Peyer's patch (tissue), 4 donors: Measurements from ENCODE around the gene CCDC120. TPM values are rescaled to one million over a fixed set of nuclear protein-coding genes. Genes with fewer than 3 reads are reported as not detected.

Experiments
- DNase-seq, 3 donors: peaks; one replicate each; pipeline ENCODE4 v3.0.0-alpha.2; 2017 to 2019
- H3K27ac ChIP-seq, 4 donors: fragments of 200-600 bp; sonication (generic); one replicate each; pipeline ENCODE4 v1.5.1; 2016 to 2019
- H3K27me3 ChIP-seq, 2 donors: fragments of 200-600 bp; sonication (generic); one replicate each; pipeline ENCODE4 v1.5.1; 2019
- H3K36me3 ChIP-seq, 3 donors: fragments of 200-600 bp; sonication (generic); one replicate each; pipeline ENCODE4 v1.5.1; 2016 to 2019
- H3K4me1 ChIP-seq, 4 donors: fragments of 200-600 bp; sonication (generic); one replicate each; pipeline ENCODE4 v1.5.1; 2016 to 2019
- H3K4me3 ChIP-seq, 4 donors: fragments of 200-600 bp; sonication (generic); 1 replicate in 3 of 4; 2 replicates in 1 of 4; pipeline ENCODE4 v1.5.1; 2016 to 2019; ENCODE audit warnings: mild to moderate bottlenecking in 1 of 4
- H3K9me3 ChIP-seq, 4 donors: fragments of 200-600 bp; sonication (generic); one replicate each; pipeline ENCODE4 v1.5.1; 2016 to 2019; ENCODE audit warnings: mild to moderate bottlenecking in 1 of 4
- POLR2A ChIP-seq, 2 donors: fragments of 450-650 bp; IDR thresholded peaks; one replicate each; pipeline ENCODE4 v1.5.1; 2017; ENCODE audit warnings: antibody characterized with exemption in 2 of 2, mild to moderate bottlenecking in 2 of 2, moderate library complexity in 2 of 2
- total RNA-seq, 4 donors: library from RNA; depleted of rRNA; stranded (reverse); fragments of >200 nt; gene quantifications; one replicate each; pipeline ENCODE4 v1.1.0, GENCODE V29; 2016
- TF ChIP-seq, protein P1 (sequence below), 6 experiments: fragments of 450-650 bp in 4 of 6; fragments of 200-600 bp in 2 of 6; sonication (generic) in 1 of 6; IDR thresholded peaks; one replicate each; pipeline ENCODE4 v1.5.1; 2017 to 2019; ENCODE audit warnings: antibody characterized with exemption in 6 of 6, mild to moderate bottlenecking in 3 of 6, moderate library complexity in 1 of 6

Gene CCDC120
- total RNA-seq, 4 donors from 2014 or later: 13.8 to 39.1 (median 24.5) TPM; not detected in 1

DNA sequence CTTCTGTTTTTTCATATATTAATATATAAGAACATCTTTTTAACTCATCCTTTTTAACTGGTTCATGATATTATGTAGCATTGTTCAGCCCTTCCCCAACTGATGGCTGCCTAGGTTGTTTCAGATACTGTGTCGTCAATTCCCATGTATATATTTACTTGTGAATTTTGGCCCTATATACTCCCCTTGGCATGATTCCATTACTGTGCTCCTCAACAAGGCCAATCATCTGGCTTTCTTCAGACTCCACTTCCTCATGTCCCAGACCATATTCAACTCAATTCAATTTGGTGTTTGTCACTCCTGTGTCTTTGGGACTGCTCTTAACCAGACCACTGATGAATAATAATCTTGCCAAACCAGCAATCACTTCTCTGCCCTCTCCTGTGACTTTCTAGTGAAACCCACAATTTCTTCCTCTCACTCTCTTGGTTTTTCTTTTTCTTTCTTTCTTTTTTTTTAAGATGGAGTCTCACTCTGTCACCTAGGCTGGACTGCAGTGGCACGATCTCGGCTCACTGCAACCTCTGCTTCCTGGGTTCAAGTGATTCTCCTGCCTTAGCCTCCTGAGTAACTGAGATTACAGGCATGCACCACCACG, 23.6 kb downstream of the CCDC120 start:
- Histone ChIP-seq H3K9me3 (no peaks in the 10 kb centered on the region), H3K4me1 (no peaks in the 10 kb centered on the region), H3K36me3 (no peaks in the 10 kb centered on the region), H3K4me3 (no peak overlapping the region), H3K27me3 (no peaks in the 10 kb centered on the region), H3K27ac (no peak overlapping the region)
- DNase-seq: no peak
- TF ChIP-seq, protein P1, sequence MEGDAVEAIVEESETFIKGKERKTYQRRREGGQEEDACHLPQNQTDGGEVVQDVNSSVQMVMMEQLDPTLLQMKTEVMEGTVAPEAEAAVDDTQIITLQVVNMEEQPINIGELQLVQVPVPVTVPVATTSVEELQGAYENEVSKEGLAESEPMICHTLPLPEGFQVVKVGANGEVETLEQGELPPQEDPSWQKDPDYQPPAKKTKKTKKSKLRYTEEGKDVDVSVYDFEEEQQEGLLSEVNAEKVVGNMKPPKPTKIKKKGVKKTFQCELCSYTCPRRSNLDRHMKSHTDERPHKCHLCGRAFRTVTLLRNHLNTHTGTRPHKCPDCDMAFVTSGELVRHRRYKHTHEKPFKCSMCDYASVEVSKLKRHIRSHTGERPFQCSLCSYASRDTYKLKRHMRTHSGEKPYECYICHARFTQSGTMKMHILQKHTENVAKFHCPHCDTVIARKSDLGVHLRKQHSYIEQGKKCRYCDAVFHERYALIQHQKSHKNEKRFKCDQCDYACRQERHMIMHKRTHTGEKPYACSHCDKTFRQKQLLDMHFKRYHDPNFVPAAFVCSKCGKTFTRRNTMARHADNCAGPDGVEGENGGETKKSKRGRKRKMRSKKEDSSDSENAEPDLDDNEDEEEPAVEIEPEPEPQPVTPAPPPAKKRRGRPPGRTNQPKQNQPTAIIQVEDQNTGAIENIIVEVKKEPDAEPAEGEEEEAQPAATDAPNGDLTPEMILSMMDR (IDR thresholded peaks at IDR 0.05): no peak
- no peak for TF ChIP-seq POLR2A (IDR thresholded peaks at IDR 0.05)

DNA sequence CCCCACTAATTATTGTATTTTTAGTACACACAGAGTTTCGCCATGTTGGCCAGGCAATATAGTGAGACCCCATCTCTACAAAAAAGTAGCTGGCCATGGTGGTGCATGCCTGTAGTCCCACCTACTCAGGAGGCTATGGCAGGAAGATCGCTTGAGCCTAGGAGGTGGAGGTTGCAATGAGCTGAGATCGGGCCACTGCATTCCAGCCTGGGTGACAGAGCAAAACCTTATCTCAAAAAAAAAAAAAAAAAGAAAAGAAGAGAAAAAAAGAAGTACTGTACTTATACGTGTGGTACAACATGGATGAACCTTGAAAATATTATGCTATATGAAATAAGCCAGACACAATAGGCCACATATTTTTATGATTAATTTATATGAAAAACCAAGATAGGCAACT, 30.8 kb downstream of the CCDC120 start:
- no peak for TF ChIP-seq POLR2A (IDR thresholded peaks at IDR 0.05)
- TF ChIP-seq, protein P1 (IDR thresholded peaks at IDR 0.05): no peak
- Histone ChIP-seq H3K4me3 (no peak overlapping the region), H3K27me3 (no peaks in the 10 kb centered on the region), H3K4me1 (no peaks in the 10 kb centered on the region), H3K9me3 (no peaks in the 10 kb centered on the region), H3K36me3 (no peaks in the 10 kb centered on the region), H3K27ac (no peak overlapping the region)
- DNase-seq: no peak

DNA sequence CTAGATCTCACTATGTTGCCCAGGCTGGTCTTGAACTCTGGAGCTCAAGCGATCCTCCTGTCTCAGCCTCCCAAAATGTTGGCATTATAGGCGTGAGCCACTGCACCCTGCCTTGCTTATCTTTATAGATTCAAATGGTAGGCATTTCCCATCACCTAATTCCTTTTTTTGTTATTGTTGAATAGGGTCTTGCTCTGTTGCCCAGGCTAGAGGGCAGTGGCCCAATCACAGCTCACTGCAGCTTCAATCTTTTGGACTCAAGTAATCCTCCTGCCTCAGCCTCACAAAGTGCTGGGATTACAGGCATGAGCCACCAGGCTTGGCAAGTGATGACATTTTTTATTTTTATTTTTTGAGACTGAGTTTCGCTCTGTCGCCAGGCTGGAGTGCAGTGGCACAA, 37.6 kb downstream of the CCDC120 start:
- no peak for DNase-seq
- Histone ChIP-seq H3K4me1 (peaks cover 0 to under 1% (median 0%) of the 10 kb centered on the region in 4 donors), H3K27ac (no peak overlapping the region), H3K27me3 (no peaks in the 10 kb centered on the region), H3K4me3 (no peak overlapping the region), H3K9me3 (no peaks in the 10 kb centered on the region), H3K36me3 (no peaks in the 10 kb centered on the region)
- TF ChIP-seq POLR2A (IDR thresholded peaks at IDR 0.05): no peak
- TF ChIP-seq, protein P1 (IDR thresholded peaks at IDR 0.05): no peak

DNA sequence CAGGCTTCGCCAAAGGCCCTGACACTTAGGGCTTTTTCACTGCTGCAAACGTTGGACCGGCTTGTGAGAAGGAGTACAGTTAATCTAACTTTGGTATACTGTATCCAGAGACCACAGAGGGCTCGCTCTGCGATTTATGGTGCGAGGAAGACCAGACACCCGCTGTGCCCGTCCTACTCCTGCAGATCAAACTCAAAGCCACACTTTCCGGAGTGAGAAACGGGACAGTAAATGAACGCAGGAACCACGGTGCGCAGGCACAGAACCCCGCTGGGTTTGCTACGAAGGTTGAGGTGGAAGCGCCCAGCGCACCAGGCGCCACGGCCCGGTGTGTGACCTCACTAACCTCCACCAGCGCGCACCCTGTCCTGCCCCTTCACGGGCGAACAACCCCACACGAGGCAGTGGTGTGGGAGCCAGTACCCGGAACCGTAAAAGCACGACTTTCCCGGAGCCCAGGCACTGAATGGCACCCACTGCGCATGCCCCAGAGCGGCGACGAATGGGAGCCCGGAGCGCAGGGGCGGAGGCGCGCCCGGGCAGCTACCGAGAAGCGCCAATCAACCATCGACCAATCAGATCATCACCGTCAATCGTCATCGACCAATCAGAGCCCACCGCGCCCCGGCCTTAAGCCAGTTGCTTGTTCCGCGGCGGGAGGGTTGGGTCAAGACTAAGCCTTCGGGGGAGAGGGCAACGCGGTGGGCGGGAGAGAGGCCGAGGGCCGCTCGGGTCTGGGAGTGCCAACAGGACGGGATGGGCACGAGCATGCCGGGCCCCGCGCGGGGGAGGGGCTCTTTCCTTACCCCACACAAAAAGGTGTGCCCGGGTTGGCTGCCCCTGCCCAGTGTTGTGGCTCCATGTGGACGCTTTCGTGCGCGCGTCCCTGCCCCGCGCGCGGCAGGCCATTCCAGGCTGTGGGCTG, 42.2 kb downstream of the CCDC120 start:
- DNase-seq: peak; percentile 87 to 95 (median 92)
- peaks cover 0 to 4% (median 0%) of the 10 kb centered on the region in 4 donors for H3K4me1 ChIP-seq
- H3K27me3 ChIP-seq: no peaks in the 10 kb centered on the region
- no peaks in the 10 kb centered on the region for H3K36me3 ChIP-seq
- H3K4me3 ChIP-seq: peak overlapping the region; percentile 47 to 64 (median 56)
- no peaks in the 10 kb centered on the region for H3K9me3 ChIP-seq
- TF ChIP-seq, protein P1 (IDR thresholded peaks at IDR 0.05): no peak
- TF ChIP-seq POLR2A (IDR thresholded peaks at IDR 0.05): peak; percentile 54 to 60
- H3K27ac ChIP-seq: peak overlapping the region; percentile 74 to 86 (median 81)

DNA sequence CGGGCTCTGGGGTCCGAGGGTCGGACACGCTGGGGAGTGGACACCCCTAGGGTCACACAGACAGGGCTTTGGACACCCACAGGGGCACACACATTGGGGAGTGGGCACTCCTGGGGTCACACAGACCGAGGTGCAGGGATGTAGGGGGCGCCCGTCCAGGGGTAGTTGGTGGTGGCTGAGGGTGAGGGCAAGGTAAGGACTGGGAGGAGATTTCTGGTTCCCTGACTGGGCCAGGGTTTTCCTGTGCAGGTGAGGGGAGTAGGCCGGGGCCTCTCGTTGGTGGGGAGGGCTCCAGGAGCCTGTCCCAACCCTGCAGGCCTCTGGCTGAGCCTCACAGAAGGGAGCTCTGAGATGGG, 42.8 kb downstream of the CCDC120 start:
- H3K27me3 ChIP-seq: no peaks in the 10 kb centered on the region
- peak overlapping the region; percentile 47 to 64 (median 56) for H3K4me3 ChIP-seq
- H3K4me1 ChIP-seq: peaks cover 0 to 4% (median 0%) of the 10 kb centered on the region in 4 donors
- TF ChIP-seq POLR2A (IDR thresholded peaks at IDR 0.05): no peak
- TF ChIP-seq, protein P1 (IDR thresholded peaks at IDR 0.05): no peak
- H3K9me3 ChIP-seq: no peaks in the 10 kb centered on the region
- no peak for DNase-seq
- H3K27ac ChIP-seq: peak overlapping the region; percentile 74 to 86 (median 81)
- H3K36me3 ChIP-seq: no peaks in the 10 kb centered on the region
